Breast epithelium (tissue), 4 donors: ENCODE measurements around the gene ITPR3. TPM values are rescaled to one million over a fixed set of nuclear protein-coding genes. Genes with fewer than 3 reads are reported as not detected.

Experiments used
- DNase-seq, 2 donors: peaks; one replicate each; pipeline ENCODE4 v3.0.0-alpha.2; 2019; ENCODE audit warnings: low spot score in 2 of 2
- H3K27ac ChIP-seq, 2 donors: fragments of 200-600 bp; sonication (generic) in 1 of 2; one replicate each; pipeline ENCODE4 v1.5.1; 2016 to 2019; ENCODE audit warnings: mild to moderate bottlenecking in 1 of 2
- H3K27me3 ChIP-seq, 2 donors: fragments of 200-600 bp; sonication (generic) in 1 of 2; one replicate each; pipeline versions ENCODE4 v1.5.1 to v1.6.0; 2017 to 2019; ENCODE audit warnings: control low read depth in 1 of 2, mild to moderate bottlenecking in 1 of 2
- H3K36me3 ChIP-seq: fragments of 200-600 bp; one replicate; pipeline ENCODE4 v1.5.1; 2019
- H3K4me1 ChIP-seq, 2 donors: fragments of 200-600 bp; sonication (generic); one replicate each; pipeline ENCODE4 v1.5.1; 2016 to 2019; ENCODE audit warnings: control low read depth in 1 of 2
- H3K4me3 ChIP-seq, 3 donors: fragments of 200-600 bp; sonication (generic); 1 replicate in 2 of 3; 2 replicates in 1 of 3; pipeline ENCODE4 v1.5.1; 2016 to 2019; ENCODE audit warnings: mild to moderate bottlenecking in 3 of 3, moderate library complexity in 2 of 3
- H3K9me3 ChIP-seq, 2 donors: fragments of 200-600 bp; sonication (generic) in 1 of 2; one replicate each; pipeline ENCODE4 v1.5.1; 2016 to 2019; ENCODE audit warnings: control low read depth in 1 of 2
- CTCF ChIP-seq, 3 donors: fragments of 450-650 bp; IDR thresholded peaks; one replicate each; pipeline ENCODE4 v1.5.1; 2016 to 2017; ENCODE audit warnings: antibody characterized with exemption in 3 of 3, mild to moderate bottlenecking in 3 of 3, moderate library complexity in 3 of 3
- POLR2A ChIP-seq: fragments of 450-650 bp; IDR thresholded peaks from one replicate; pipeline ENCODE4 v1.6.1; 2016; ENCODE audit warnings: antibody characterized with exemption, mild to moderate bottlenecking, moderate library complexity
- POLR2AphosphoS5 ChIP-seq, 3 donors: sonication (generic); formaldehyde crosslinking; IDR thresholded peaks; one replicate each; pipeline ENCODE4 v1.6.1; 2017; ENCODE audit warnings: antibody characterized with exemption in 3 of 3
- intact Hi-C: fragments of 100-400 bp; cut with DNase I; formaldehyde crosslinking; loops from one replicate; pipeline ENCODE4 v1.15.1; 2023; ENCODE audit warnings: low total_unique reads
- total RNA-seq, 3 donors: library from RNA; depleted of rRNA; stranded (reverse); fragments of >200 nt; gene quantifications; one replicate each; pipeline ENCODE4 v1.1.0, GENCODE V29; 2016

The ITPR3 gene
- total RNA-seq, 3 donors from 2014 or later, result 18.4 to 40.0 (median 27.7) TPM

DNA sequence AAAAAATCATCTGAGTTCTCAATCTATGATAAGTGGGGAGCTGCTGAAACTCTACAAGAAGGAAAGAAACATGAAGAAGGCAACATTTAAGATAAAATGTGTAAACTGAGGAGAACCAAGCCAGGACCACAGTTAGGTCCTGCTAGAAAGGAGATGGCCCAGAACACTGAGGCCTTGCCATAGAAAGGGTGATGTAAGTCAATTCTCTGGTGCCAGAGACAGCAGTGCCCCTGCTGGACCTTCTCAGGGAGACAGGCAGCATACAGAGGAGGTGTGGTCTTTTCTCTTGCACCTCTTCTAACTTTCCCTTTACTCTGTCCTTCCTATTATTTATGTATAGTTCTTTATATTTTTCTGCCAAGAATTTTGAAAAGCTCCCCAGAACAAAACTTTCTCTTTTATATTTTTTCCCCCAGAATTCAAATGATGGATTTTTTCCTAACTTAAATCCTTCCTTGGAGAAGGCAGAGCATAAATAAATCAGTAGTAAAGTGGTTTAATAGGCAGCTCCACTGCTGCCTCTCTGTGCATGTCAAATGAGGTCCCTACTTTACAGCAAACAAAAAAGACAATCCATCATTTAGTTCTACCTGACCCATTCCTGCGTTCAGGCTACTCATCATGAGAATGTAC, 81.3 kb downstream of the ITPR3 start:
- intact Hi-C loops, result no loop called here
- TF ChIP-seq POLR2AphosphoS5 (IDR thresholded peaks at IDR 0.05) (no peak), POLR2A (no peak), CTCF (IDR thresholded peaks at IDR 0.05) (peak in 1 of 3 donors; percentile 50)
- Histone ChIP-seq H3K27ac (no peak overlapping the region), H3K27me3 (no peaks in the 10 kb centered on the region), H3K36me3 (no peaks in the 10 kb centered on the region), H3K4me1 (peaks cover 0 to 14% of the 10 kb centered on the region in 2 donors), H3K4me3 (no peak overlapping the region), H3K9me3 (no peaks in the 10 kb centered on the region)
- no peak for DNase-seq

DNA sequence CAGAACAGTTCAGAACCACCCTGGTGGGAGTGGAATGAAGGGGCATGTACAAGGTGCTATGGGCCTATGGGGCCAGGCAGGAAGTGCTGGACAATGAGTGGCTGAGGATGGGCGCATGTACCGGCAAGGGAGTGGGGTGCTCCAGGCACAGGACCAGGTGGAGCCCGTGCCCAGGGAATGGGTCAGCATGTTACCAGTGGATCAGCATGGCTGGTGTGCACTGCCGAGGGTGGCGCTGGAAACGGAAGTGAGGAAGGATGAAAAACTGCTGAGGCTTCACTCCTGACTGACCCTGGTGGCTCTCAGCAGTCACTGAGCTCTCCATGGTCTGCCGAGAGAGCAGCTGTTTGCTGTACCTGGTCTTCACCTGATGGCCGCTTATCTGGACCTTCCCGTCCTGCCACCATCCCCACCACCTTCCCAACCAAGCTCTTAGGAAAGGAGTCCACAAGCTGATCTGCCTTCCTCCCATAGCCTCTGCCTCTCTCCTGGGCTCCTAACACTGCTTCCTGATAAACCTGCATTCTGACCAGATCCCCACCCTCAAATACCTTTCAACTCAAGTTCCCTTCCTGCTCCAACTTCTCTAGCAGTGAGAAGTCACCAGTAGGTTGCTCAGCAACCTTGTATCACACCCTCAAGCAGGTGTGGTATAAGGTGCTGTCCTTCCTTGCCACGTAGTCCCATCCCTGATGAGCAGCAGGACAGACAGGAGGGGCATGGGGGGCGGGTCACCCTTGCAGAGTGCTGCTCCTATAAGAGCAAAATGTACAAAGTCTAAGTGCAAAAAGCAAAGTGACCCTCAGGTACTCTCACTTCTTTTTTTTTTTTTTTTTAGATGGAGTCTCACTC, 83.3 kb downstream of the ITPR3 start:
- peaks cover 0 to 7% of the 10 kb centered on the region in 2 donors for H3K4me1 ChIP-seq
- no peaks in the 10 kb centered on the region for H3K27me3 ChIP-seq
- no peak for DNase-seq
- H3K9me3 ChIP-seq, result no peaks in the 10 kb centered on the region
- intact Hi-C loops, result no loop called here
- TF ChIP-seq POLR2A (no peak), CTCF (IDR thresholded peaks at IDR 0.05) (no peak), POLR2AphosphoS5 (IDR thresholded peaks at IDR 0.05) (no peak)
- H3K36me3 ChIP-seq, result no peaks in the 10 kb centered on the region
- H3K27ac ChIP-seq, result no peak overlapping the region
- H3K4me3 ChIP-seq, result no peak overlapping the region

DNA sequence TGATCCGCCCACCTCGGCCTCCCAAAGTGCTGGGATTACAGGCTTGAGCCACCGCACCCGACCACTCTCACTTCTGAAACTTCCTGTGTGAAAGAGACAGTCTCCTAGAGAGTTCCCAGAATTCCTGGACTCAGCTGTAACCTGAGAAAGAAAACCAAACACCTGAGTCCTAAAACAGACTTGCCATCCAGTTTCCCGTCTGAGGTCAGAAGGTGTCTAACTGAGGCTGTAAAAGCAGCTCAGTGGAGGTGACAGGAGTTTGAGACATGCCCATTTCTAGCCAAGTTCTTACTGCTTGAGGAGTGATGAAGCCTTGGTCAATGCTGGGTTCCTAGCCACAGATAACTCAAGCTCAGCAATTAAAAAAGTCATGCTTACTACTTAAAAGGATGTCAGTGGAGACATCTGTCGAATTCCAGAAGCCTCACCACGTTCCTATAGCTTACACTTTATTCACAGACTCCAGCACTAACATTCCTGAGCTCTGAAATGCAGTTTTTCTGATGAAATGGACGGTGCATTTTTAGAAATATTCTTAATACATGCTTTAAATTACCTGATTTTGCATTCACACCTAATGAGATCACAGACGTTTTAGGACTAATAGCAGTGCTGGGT, 84.3 kb downstream of the ITPR3 start:
- Histone ChIP-seq H3K9me3 (no peaks in the 10 kb centered on the region), H3K4me1 (peaks cover 0 to 10% of the 10 kb centered on the region in 2 donors), H3K4me3 (no peak overlapping the region), H3K27ac (no peak overlapping the region), H3K27me3 (no peaks in the 10 kb centered on the region), H3K36me3 (no peaks in the 10 kb centered on the region)
- DNase-seq, result no peak
- TF ChIP-seq CTCF (IDR thresholded peaks at IDR 0.05) (no peak), POLR2AphosphoS5 (IDR thresholded peaks at IDR 0.05) (no peak), POLR2A (no peak)
- intact Hi-C loops, result no loop called here

DNA sequence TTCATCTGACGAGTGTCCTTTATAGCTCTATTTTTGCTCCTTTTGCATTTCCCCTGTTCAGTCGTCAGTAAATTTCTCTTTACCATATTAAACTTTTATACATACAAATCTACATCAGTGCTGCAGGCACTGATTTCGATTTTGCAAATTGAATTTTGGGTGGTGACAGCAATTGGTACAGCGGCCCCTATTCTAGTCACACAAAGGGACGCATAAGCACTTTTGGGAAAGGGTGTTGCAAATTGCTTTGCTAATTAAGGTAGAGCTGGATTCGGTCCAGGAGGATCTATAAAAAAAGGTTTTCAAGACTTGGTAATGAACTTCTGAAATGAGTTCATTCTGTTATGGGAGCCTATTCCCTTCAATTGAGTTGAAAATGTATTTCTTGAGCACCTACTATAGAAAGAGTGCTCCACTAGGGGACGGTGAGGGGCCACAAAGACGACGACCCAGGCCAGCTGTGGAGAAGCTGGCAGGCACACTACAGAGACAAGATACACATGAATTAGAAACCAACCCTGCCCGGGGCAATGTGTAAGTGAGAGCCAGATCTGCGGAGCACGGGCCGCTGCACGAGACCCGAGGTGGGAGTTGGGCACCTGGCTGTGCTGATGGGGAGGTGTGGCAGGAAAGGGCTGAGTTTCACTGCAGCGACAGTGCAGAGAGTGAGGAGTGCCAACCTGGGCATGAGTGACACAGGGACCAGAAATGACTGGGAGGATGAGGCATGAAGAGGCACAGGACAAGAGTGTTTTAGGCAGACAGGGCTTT, 85.0 kb downstream of the ITPR3 start:
- Histone ChIP-seq H3K27ac (no peak overlapping the region), H3K9me3 (no peaks in the 10 kb centered on the region), H3K4me3 (no peak overlapping the region), H3K4me1 (peaks cover 0 to 7% of the 10 kb centered on the region in 2 donors), H3K36me3 (no peaks in the 10 kb centered on the region), H3K27me3 (no peaks in the 10 kb centered on the region)
- intact Hi-C loops, result no loop called here
- TF ChIP-seq POLR2A, result no peak
- no peak for TF ChIP-seq CTCF (IDR thresholded peaks at IDR 0.05)
- TF ChIP-seq POLR2AphosphoS5 (IDR thresholded peaks at IDR 0.05), result no peak
- no peak for DNase-seq
